Activated naive CD4-positive, alpha-beta T cell treated with Interleukin-2 at 50 U/mL for 16 hours (primary cell): ENCODE measurements around the gene PBRM1.
"Not testable (repeated sequence)": the region's sequence is repeated elsewhere in the genome, so short reads cannot be mapped to it uniquely, and the experiment has no call there.

Source experiments
- DNase-seq: peaks from one replicate; pipeline ENCODE4 v3.0.0-alpha.2; 2020

The PBRM1 gene

DNA sequence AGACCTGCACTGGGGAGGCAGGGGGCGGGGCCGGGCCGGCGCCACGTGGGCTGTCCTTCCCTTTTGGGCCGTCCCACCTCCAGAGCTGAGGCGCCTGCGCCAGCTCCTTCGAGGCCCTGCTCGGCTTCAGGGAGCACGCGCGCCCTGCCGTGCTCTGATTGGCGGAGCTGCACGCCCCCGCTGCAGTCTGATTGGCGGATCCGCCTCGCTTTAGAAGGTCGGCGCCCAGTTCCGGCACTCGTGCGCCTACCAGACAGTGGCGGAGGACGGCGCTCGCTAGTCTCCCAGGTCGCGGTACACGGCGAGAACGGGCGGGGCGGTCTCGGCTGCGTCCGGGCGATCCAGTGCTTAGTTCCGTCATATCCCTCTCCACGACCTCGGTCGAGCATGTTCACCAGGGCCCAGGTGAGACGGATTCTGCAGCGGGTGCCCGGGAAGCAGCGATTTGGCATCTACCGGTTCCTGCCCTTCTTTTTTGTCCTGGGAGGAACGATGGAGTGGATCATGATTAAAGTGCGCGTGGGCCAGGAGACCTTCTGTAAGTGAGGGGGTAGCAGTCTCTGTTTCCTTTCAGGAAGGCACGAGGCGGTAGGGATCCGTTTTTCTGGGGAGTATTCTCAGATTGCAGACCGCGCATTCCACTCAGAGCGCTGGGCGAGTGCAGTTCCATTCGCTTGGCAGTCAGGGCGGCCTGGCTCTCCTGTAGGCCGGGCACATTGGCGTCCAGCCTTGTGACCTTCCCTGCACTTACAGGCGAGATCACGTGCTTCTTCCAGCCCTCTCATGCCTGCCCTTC lies 149.1 kb downstream of the PBRM1 start, which contains the start of gene UQCC5:
UQCC5 (plus strand) TSS at position 237 of the 796 bp plus-strand sequence; CDS start at position 388, 151 bp downstream.
- peak; percentile 99 for DNase-seq

DNA sequence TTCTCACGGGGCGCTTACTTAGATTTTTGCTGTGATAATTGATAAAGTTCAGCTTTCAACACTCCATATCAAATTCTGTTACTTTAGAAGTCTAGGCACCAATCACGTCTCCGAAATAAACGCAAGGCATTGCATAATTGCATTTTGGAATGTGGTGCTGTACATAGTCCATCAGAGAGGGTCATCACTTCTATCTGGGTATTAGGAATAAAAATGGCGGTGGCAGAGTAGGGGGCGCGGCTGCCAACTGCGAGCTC lies 149.7 kb downstream of the PBRM1 start:
- DNase-seq, result no peak

DNA sequence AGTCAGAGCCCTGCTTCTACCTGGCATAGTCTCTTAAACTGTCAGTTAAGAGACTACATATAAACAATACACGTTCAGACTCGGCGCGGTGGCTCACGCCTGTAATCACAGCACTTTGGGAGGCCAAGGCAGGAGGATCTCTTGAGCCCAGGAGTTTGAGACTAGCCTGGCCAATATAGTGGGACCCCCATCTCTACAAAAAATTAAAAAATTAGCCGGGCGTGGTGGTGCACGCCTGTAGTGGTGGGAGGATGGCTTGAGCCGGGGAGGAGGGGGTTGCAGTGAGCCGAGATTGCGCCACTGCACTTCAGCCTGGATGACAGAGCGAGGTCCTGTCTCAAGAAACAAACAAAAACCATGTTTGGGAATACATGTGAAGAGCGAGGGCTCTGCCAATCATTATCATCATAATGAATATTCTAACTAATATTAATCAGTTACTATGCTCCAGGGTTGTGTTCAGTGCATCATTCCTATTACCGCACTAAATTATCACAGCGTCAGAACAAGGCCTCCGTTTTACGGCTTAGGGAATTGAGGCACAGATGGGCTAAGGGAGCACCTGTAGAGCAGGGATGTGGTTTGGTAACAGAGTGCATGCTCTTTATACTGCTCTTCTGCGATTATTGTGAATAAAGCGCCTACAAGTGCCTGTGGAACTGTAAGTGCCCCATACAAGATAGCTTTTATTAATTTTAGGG lies 150.2 kb downstream of the PBRM1 start:
- no peak for DNase-seq

DNA sequence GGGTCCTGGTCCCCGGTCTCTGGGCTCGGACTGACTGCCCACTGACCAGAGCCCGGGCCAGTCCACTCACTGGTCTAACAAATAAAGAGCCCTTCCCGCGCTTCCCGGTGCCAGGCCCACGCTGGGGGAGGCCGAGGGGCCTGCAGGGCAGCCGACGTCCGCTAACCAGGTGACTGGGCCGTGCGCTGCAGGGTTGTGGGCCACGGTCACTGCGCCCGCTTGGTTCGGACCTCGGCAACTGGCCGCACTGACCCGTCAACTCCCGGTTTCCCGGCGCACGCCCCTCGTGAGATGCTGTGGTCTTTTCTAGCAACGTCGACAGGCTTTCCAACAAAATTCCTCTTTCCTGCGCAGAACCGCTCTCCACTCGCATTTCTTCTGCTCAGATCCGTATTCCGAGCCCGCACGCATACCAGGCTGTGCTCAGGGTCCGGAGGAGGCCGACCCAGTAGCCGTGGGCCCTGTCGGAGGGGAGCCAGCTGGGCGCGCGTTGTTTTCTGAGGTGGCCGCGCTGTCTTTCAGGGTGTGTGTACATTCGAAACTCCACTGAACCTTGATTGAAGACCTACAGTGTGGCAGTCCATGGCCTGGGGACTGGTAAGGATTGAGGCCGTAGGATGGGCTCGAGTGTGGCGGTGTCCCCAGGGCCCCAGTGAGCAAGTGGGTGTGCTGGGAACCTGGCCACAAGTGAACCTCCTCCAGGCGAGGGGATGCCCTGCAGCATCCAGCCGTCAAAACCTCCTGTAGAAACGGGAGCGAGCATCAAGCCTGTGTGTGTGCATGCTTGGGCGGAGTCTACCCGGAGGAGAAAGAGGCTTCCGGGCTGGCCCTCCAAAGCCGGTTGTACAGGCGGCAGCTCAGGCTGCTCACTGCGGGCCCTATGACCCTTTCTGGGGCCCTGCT lies 151.2 kb downstream of the PBRM1 start:
- DNase-seq, result no peak

DNA sequence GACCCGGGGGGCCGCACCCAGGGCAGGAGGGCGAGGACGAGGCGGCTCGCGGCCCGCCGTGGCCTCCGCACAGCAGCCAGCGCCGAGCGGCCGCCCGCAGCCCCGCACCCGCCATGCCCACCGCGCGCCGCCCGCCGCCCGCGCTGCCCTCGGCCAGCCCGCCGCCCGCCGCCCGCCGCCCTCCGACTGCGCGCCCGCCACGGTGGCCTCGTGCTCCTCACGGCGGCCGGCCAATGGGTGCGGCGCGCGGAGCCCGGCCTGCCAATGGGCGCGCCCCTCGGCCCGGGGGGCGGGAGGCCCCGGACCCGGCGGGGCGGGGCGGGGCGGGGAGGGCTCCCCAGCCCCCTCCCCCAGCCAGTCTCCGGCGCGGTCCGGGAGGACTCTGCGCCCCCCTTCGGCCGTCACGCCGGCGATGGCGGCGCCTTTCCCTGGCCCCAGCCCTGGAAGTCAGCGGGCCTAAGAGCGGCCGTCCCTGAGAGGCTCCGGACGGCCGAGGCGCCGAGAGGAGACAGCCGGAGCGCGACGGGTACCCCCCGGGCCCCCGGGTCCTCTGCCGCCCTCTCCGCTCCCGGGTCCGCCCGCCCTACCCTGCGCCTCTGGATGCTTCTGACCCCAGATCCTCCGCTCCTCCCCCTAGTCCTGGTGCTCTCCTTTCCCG lies 152.0 kb downstream of the PBRM1 start, which contains the start of gene NT5DC2:
NT5DC2 (minus strand) TSS at position 235 of the 658 bp plus-strand sequence; CDS start at position 115, 120 bp downstream.
- DNase-seq, result peak; percentile 67

DNA sequence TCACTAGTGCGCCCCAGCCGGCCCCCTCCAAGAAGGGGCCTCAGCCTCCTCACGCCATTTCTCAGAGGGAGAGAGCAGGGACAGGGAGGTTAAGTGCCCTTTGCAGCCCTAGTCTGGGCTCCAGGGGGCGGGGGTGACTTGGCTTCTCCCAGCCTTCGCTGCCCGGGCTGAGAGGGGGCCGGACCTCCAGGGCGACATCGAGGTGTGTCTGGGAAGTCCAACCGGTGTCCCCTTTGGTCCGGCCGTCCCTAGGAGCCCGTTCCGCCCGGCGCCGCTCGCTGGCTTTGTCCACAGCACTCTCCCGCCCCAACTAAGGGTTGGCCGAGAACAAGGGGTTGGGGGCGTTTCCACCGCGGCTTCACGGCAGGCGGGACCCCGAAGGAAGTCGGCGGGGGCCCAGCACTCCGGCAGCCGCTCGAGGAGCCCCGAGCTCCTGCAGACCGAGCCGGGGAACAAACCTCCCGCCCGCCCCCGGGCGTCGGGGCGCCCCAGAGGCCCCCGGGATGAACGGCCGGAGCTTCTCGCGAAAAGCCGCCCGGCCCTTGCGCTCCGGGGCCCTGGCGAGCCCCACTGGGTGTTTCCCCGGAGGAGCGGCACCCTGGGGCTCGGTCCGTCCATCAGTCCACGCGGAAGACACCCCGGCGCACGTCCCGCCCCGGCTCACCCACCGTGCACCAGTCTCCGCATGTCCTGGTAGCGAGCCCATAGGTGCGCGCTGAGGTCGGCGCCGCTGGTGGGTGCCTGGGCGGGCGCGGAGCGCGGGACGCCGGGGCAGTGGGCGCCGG lies 152.7 kb downstream of the PBRM1 start:
- DNase-seq, result peak; percentile 31

DNA sequence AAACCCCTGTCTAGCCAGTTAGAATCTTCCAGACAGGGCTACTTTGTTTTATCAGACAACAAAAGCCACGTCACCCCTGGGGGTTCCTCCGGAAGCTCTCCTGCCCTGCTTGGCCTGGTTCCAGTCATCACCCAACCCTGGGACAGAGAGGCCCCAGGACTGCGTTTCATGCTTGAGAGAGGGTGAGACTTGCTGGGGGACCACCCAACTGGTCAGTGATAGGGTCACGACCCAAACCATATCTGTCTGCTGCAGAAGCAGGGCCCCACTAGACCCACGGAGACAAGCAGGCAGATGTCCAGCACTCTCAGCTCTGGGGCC lies 153.2 kb downstream of the PBRM1 start:
- DNase-seq, result peak; percentile 29

DNA sequence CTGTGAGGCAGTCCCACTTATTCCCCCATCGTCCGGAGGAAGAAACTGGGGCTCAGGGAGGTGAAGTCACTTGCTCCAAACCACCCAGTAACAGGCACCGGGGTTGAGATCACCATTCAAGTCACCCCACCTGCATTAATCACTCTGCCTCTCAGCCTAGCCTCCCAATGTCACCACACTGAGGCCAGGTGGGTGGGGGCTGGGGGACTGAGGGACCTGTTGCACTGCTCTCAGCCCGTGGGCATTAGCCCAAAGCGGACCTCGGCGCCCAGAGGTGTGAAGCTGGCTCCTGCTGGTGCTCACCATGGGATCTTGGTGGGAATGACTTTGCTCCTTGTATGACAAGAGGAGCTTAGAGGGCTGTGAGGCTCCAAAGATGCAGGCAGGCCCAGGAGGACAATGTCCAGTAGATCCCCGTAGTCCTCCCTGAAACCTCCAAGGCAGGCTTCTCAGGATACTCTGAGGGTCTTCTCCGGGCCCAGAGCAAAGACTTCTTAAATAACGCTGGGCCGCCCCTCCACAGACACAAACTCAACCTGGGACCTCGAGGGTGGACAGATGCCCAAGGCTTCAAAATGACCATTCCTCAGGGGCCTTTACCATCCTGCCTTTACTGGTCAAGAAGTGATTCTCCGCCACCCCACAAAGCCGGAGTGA lies 153.7 kb downstream of the PBRM1 start:
- no peak for DNase-seq

DNA sequence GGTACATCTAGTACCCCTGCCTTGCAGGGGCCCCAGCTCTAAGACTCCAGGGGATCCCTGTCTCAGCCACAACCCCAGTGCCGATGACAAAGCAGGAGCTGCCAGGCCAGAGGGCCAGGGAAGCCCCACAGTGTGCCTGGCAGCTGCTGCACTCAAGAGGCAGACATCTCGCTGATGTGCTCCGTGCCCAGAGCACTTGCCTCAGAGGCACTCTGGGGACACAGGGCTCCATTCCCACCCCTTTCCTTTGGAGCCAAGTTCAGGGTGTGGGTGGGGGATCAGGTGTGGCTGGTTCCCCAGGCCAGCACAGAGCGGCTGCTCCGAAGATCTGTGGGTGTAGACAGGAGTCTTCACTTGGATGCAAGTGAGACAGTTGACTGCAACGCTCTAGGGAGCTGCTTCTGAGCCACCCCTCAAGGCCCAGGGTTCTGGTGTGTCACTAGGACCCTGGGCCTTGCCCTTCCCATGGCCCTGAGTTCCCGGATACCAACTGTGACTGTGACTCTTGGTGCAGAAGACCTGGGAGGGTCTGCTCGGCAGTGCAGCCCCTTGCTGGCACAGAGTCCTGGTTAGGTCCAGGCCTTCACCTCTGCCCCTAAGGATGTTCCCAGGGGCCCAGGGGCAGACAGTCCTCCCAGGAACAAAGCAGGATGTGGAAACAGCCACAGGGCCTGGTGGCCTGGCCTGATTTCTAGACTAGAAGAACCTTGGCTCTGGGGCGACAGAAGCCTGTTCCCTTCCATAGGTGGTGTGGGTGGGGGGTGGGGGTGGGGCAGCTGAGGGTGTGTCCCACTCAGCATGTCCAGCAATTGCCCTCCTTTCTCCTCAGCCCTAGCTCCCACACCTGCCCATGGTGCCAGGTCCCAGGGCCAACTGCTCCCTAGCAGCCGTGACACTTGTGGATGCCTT lies 154.5 kb downstream of the PBRM1 start:
- DNase-seq, result no peak

DNA sequence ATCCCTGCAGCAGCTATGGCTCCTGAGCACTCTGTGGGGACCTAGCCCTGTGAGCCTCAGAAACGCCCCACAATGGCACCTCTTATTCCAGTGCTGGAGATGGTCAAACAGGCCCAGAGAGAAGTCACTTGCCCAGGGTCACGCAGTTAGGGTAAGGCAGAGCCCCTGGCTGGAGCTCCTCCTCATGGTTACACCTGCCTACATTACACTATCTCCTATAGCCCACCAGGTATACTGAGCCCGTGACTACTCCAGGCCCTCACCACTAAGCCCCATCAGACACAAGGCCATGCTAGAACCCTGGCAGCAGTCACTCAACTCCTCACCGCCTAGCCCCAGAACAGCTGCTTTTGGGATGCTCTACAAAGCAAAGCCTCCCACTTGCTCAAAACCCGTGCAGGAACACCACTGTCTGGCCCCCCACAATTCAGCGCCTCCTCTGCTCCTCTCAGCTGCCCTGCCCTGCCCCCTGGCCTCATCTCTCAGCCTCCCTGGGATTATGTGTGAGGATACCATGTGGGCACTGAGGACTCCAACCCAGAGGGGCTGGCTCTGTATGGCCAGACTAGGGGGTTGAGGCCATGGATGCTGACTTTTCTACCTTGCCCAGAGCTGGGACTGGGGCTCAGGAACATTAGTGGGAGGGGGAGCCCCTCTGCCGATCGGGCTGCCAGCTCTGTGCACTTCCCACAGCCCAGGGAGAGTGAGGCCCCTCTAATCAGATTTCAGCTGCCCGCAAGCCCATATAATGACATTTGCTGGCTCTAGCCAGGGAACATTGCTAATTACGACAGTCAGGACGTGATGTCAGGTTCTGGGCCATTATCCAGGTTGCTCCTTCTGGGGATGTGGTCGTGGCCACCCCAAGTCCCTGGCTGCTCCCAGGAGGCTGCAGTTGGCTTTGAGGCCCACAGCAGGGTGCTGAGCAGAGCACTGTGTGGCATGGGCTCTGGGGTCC lies 156.1 kb downstream of the PBRM1 start:
- DNase-seq, result no peak

DNA sequence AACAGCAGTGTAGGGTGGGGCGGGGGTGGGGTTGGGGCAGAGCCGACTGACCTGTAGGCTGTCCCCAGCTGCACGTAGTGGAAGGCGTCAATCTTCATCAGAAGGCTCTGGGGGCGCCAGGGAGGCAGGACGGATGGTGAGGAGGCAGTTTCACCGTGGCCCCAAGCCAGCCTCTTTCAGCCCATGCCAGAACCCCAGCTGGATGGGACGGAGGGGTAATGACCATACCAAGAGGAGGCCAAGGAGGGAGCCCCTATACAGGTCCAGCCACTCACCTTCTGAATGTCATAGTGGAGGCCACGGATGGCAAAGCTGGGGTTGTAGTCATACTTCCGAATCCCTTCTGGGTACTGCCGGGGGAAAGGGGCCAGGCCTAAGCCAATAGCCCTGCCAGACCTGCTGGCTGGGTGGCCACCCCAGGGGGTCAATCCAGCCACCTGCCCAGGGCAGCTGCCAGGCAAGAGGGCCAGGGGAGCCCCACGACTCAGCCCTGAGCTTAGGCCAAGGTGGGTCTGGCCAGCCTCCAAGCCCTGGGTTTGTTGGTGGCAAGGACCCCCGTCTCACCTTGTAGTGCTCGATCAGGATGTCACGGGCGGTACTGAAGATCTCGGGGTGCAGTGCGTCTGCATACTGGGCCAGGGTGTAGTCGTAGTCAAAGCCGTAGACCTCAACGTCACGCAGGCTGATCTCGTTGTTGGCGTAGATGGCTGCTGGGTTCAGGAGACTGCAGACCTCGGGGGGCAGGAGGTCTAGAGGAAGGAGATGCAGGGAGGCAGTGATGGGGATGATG lies 156.9 kb downstream of the PBRM1 start:
- DNase-seq, result no peak

DNA sequence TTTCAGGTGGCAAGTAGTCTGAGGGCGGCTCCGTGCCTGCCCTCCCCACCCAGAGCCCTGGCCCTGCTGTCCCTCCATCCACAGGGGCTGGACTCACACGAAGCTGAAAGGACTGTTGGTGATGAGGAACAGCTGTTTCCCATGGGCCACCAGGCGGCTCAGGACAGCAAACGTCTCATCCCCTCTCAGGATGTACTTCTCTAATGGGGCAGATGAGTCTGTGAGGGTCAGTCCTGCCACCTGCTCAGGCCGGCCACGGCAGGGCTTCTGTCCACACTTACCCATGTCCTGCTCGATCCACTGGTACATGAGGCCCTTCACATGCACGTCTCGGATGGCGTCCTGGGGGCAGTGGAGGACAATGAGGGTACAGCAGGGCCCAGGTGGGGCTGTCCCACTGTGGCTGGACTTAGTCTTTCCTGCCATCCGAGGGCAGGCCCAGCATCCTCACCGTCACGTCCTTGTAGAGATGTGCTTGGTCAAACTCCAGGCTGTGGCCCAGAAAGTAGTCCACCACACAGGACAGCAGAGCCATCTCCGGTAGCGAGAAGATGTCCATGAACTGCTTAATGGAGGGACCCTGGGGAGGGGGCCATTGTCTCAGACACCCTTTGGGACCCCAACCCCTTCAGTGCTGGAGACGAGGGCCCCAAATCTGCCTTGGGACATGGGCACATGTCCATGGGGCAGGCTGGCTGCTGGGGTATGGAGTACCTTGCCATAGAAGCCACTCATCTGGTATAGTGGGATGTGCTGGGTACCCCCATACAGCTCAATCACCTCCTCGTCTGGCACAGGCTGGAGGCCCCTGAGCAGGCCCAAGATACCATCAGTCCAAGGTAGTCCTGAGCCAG lies 157.8 kb downstream of the PBRM1 start:
- no peak for DNase-seq

DNA sequence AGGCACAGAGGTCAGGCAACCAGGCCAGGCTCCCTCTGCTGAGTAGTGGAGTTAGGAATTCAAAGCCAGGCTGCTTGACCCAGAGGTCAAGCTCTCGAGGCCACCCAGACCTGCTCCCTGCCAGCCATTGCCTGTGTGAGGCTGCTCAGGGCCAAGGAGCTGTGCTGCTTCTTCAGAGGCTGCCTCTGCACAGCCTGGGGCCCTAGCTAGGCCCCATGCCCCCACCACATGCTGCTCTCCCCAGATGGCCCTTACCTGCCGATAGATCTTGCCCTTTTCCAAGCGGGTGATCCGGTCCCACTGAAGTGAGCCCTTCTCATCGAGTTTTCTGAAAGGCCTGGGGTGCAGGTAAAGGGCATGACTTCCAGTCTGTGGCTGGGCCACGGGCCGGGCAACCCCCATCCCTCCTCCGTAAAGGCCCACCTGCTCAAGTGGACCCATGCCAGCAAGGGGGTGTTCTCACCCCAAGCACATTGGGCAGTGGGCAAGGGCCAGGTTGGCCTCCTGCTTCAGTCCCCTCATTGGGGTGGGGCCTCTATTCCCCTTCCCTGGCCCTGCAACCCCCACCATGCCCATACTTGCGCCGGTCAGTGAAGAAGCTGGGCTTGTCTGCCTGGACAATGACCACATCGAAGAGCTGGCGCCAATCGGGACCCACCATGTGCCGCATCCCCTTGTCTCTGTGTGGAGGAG lies 158.5 kb downstream of the PBRM1 start:
- DNase-seq, result no peak

DNA sequence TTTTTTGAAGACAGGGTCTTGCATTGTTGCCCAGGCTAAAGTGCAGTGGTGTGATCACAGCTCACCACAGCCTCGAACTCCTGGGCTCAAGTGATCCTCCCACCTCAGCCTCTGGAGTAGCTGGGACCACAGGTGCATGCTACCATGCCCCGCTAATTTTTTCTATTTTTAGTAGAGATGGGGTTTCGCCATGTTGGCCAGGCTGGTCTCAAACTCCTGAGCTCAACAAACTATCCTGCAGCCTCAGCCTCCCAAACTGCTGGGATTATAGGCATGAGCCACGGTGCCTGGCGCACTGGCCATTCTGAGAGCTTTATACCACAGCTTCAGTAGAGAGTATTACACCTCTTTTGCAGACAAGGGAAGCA lies 159.1 kb downstream of the PBRM1 start:
- not testable (repeated sequence) for DNase-seq

DNA sequence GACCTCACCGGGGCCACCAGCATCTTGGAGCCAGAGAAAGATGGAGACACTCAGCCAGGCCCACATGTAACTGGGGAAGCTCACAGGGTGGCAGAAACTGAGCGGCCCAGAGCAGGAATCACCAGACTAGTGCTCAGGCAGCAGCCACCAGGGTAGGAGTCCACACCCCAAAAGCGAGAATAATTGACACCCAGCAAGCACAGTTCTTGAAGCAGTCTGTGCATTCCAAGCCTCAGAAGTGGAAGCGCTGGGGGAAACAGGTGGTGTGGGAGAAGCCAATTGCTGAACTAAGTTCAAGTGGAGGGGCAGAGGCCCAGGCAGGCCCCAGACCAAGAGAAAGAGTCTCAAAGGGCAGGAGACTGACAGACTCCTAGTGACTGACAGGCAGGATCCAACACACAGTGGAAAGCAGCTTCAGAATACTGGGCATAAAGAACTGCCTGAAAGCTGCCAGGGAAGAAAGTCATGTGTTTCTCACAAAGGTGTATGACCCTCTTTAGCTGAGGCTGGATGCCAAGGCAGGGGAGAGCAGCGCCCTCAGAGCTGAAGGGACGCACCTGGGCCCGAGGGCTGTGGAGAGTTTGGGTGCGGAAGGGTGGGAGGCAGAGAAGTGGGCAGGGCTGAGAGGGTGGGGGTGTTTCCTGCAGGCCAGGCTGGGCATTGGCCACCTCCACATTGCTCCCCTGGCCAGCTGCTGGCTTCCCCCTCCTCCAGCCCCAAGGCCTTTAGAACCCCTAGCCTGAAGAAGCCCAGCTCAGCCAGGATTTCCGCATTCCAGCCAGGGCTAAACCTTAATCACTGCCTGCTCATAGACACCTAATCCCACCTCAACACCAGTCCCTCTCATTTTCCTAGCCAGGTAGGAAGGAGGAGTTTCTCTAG lies 159.8 kb downstream of the PBRM1 start:
- DNase-seq, result no peak
